Myocyte (in vitro differentiated cells): ENCODE measurements around the gene RSPO4. TPM values are rescaled to one million over a fixed set of nuclear protein-coding genes. Genes with fewer than 3 reads are reported as not detected.
"Not testable (repeated sequence)": the region's sequence is repeated elsewhere in the genome, so short reads cannot be mapped to it uniquely, and the experiment has no call there.

ENCODE experiments used
- DNase-seq: peaks from one replicate; pipeline ENCODE4 v3.0.0-alpha.2; 2012; ENCODE audit warnings: low read depth
- total RNA-seq: library from RNA; depleted of rRNA; stranded (reverse); fragments of >200 nt; gene quantifications from 2 replicates; pipeline ENCODE4 v1.2.3, GENCODE V29; 2014

The RSPO4 gene
- total RNA-seq, 1 donor from 2014 or later = not detected

DNA sequence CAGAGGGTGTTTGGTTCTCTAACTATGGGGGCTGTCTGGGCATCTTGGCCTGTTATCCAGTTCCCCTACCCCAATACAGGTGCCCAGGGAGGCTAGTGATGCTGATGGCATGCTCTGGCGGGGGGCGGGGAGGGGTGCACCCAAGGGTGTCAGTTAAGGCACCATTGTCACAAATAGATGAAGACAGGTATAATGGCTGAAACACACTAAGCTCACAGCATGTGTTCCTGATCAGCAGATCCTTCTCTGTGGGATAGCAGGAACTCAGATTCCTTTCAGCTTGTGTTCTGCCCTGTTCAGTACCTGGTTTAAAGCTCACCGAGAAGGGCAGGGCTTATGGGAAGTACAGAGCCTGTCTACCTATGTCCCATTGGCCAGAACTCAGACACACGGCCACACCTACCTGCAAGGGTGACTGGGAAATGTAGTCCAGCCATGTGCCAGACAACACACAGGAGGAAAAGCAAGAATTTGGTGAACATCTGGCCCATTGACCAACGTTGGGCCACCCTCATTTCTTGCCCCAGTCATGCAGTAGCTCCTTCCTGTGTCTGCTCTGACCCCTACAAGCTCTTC is 3.4 kb upstream of the RSPO4 start:
- DNase-seq = no peak

GRCh38 chr20:1003920-1004697 is 2.0 kb upstream of the RSPO4 start:
- DNase-seq = no peak

DNA sequence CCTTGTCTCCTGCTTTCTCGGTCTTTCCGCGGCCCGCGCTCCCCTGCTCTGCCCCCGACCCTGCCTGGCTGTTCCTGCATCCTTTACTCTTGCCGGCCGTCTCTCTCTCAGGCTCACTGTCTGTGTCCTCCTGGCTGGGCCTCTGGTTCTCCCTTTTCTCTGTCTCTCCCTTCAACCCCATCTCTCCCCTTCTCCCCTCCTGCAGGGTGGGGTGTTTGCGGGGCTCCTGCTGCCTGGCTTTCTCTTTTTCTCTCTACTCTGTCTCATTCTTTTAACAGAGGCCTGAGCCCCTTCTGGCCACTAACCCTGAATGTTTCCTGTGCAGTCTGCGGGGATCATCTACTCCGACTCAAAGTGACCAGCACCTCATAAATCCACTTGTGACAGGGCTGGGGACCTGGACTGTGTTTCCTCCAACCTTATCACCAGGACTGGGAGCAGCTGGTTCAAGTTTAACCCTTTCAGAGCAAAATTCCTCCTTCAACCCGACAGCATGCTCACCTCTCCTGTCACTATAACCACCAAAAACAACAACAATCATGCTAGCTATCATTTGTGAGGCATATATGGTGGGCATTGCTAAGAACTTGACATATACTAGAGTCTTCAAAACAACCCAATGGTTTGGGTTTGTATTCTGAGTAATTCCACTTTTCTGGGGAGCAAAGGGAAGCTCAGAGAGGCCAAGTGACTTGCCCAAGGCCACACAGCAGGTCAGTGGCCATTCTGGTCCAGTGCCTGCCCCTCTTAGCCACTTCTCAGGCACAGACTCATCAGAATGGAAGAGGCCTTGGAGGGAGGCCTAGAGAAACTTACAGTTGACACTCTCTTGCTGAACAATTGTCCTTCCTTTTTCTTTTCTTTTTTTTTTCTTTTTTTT is 811 bp upstream of the RSPO4 start:
- DNase-seq = no peak

DNA sequence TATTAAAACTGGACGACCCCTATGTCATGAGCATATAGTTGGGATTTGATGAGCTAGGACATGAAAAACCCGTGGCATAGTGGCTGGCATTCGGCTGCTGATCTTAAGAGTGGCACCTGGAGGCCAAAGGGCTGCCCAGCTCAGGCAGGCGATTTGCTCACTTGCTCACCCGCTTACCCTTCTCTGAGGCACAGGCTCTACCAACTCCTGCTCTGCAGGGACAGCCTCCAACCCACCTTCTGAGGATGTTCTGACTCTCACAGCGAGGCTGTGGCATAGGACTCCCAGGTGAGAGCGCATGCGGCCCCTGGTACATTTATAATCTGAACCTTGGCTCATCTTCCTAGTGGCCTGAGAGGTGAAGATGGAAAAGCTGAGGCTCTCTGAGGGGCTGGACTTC is 995 bp downstream of the RSPO4 start:
- DNase-seq = no peak

GRCh38 chr20:998231-998830 is 3.8 kb downstream of the RSPO4 start:
- DNase-seq = no peak

- no peak for DNase-seq
These were observed 4.6 kb downstream of the RSPO4 start for GRCh38 chr20:997486-997885.

DNA sequence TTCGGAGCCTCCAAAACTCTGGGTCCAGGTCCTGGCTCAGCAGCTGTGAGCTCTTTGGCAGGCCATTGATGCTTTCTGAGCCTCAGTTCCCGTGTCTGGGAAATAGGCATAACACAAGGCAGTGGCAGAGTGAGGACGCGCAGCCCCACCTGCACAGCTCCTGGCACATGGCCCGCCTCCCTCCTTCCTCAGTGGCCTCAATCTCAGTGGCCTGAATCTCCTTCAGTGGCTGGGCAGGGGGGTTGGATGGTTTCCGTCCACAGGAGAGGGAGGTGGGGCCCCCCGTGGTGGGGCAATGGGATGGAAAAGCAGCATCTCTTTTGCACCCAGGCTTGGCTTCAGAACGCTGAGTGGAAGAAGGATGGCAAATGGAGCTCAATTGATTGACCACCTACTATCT is 5.1 kb downstream of the RSPO4 start:
- DNase-seq = no peak

GRCh38 chr20:995170-995569 is 6.9 kb downstream of the RSPO4 start:
- no peak for DNase-seq

GRCh38 chr20:992801-993535 is 9.1 kb downstream of the RSPO4 start:
- DNase-seq = peak; percentile 68

GRCh38 chr20:991850-992249 is 10.3 kb downstream of the RSPO4 start:
- DNase-seq = no peak

DNA sequence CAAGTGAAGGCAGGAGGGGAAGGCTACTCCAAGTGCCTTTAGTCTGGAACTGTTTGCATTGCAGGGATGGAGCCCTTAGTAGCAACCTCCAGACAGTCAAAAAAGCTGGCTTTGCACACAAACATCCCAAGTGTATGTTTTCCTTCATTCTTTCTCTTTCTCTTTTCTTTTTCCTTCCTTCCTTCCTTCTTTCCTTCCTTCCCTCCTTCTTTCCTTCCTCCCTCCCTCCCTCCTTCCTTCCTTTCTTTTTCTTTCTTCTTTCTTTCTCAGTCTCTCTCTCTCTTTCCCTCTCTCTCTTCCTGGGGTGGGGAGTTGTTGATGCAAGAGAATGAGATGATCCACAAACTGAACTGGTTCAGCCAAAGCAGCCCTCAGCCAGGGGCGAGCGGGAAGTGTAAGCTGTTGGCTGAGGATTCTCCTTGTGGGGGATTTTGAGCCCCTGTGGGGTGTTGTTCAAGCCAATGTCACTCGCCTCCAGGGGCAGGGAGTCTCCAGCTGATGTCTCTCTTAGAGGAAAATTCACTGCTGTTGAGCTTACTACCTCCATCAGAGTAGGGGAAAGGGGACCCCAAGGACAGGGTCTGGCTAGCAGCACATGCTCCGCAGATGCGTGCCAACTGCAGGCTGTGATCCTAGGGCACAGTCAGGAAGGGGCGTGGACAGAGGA is 11.7 kb downstream of the RSPO4 start:
- no peak for DNase-seq

- peak; percentile 21 for DNase-seq
These were observed 13.8 kb downstream of the RSPO4 start for GRCh38 chr20:988272-988671.

DNA sequence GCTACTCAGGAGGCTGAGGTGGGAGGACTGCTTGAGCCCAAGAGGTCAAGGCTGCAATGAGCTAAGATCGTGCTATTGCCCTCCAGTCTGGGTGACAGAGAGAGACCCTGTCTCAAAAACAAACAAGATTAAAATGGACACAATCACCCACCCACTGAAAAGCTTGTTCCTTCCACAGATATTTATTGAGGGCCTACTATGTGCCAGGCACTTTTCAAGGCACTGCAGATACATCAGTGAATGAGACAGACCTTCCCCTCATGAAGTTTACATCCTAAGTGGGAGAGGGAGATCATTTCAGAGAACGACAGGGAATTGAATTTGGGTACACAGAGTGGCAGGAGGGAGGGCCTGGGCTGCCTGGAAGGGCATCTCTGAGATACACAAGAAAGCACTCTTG is 14.4 kb downstream of the RSPO4 start:
- no peak for DNase-seq

DNA sequence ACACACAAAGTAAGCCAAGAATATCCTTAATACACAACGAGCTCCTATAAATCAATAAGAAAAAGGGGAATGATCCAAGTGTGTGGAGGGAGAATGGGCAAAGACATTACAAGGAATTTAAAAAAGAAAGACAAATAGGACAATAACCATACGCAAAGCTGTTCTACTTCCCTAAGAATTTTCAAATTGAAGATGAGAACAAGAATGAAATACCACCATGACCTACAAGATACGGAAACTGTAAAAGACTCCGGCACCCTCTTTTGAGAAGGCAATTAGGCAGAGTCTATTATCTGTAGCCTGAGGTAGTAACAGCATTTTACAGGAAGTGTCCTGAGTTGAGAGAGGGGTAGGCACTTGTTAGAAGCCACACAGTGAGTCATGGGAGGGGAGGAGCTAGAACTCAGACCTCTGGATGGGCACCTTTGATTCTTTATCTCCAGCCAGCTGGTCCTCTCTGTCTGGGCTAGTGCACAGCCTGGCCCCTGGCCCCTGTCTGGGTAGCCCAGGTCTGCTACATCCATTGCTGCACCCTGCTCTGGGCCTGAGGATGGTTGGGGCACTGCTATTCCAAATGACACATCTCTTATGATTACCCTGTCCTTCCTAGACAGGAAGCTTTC is 15.3 kb downstream of the RSPO4 start:
- no peak for DNase-seq

- DNase-seq = not testable (repeated sequence)
These were observed 17.1 kb downstream of the RSPO4 start for GRCh38 chr20:984994-985393.

DNA sequence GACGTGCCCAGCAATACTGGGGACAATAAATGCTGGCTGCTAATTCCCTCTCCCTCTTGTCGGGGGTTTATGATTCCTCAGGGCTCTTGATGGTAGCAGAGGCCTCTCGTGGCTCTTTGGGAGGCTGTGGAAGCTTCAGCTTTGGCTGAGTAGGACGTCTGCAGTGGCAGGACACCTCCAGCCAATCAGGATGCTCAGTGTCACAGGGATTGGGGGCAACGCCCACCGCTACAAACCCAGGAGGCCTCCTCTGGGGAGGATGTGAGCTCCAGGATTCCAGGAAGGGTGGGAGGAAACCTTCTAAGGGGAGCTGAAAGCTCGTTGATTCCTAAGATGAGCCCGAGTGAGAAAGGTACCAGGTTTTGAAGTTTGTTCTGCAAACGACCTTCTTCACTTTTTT is 19.4 kb downstream of the RSPO4 start:
- no peak for DNase-seq

DNA sequence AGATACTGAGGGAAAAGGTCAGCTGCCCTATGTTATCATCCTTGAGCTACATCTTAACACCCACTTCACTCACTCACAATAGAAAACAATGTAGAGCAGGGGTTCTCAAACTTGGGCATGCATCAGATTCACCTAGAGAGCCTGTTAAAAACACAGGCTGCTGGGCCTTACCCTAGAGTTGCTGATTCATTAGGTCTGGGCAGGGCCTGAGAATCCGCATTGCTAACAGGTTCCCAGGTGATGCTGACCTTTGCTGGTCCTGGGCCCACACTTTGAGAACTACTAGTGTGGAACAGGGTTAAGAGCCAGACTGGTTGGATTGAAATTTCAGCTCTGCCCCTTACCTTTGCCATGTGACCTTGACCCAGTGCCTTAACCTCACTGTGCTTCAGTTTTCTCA is 25.1 kb downstream of the RSPO4 start:
- no peak for DNase-seq

DNA sequence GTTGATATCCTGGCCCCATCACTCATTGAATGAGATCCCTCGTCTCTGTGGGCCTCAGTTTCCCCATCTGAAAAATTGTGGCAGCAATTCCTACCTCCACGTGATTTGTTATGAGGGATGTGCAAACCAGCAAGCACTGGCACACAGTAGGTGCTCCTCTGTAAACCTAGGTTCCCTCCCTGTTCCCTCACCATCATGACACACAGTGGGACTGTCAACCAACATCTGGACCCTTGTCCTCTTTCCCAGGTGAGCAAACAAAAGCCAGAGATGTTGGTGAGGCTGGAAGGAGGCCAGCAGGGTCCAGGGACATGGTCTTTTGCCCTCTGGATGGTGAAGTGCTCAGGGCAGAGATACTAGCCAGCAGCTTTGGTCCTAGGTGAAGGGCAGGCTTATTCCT is 26.1 kb downstream of the RSPO4 start:
- no peak for DNase-seq

DNA sequence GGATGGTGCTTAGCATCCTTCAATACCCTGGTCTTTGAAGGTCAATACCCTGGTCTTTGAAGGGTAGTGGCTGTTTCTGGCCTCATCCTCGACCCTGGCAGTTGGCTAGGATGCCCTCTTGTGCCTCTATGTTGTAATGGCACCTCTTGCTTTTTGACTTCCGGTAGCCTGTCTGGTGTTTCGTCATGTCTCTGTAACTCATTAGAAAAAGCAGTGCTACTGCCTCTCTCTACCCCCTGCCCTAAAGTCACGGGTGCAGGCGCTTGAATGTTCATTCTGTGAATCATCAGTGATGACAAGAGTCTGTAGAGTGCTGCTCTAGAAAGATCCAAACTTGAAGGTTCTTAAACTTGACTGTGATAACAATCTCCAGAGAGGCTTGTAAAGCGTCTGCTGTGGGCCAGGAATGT is 28.3 kb downstream of the RSPO4 start:
- peak; percentile 15 for DNase-seq

GRCh38 chr20:972256-972655 is 29.9 kb downstream of the RSPO4 start:
- no peak for DNase-seq
